ENCODE results near the gene GSTM2.

- TF ChIP-seq PATZ1 (CRISPR knock-in tag; IDR thresholded peaks at IDR 0.05; ENCODE audit: borderline replicate concordance) (no peak), ZFP30 (CRISPR knock-in tag; IDR thresholded peaks at IDR 0.05) (no peak), GLIS3 (CRISPR knock-in tag; IDR thresholded peaks at IDR 0.05) (no peak)
Measured at GRCh38 chr1:109623601-109624161, 44.2 kb upstream of the GSTM2 start.

Data from SK-N-SH treated with all-trans-retinoic acid at 6 μM for 48 hours (cell line).